HG02943 (cell line): ENCODE data around the gene PBX4.
"Not testable (repeated sequence)": the region's sequence is repeated elsewhere in the genome, so short reads cannot be mapped to it uniquely, and the experiment has no call there.

Experiments used
- ATAC-seq: cut with Tn5 transposase; IDR thresholded peaks from one replicate; pipeline ENCODE4 v1.9.1; 2021; ENCODE audit warnings: mild to moderate bottlenecking, low read depth, moderate library complexity; ENCODE audit not compliant: unreplicated experiment

The PBX4 gene

DNA sequence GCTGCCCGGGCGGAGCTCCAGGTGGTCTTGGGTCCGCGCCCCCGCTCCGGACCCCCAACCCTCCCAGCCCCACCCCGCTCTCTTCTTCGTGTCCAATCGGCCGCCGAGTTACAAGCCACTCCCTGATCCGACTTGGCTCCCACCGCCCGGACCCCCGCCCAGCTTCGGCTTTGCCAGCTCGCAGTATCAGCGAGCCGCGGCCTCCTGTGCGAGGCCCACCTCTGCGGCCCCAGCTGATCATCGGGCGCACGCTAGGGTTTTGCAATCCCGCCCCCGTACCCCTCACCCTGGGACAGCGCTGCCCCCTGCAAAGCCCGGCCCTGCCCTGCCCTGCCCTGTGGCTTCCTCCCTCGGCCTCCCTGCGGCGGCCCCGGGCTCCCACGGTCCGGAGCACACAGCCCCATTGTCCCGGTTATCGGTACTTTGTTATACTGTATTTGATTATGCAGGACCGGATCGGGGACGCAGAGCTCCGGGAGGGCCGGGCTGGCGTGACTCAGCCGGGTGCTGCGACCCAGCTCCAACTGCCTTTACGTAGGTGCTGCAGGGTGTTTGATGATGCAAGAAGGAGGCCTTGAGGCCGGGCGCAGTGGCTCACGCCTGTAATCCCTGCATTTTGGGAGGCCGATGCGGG, 10.1 kb upstream of the PBX4 start:
- no peak for ATAC-seq

DNA sequence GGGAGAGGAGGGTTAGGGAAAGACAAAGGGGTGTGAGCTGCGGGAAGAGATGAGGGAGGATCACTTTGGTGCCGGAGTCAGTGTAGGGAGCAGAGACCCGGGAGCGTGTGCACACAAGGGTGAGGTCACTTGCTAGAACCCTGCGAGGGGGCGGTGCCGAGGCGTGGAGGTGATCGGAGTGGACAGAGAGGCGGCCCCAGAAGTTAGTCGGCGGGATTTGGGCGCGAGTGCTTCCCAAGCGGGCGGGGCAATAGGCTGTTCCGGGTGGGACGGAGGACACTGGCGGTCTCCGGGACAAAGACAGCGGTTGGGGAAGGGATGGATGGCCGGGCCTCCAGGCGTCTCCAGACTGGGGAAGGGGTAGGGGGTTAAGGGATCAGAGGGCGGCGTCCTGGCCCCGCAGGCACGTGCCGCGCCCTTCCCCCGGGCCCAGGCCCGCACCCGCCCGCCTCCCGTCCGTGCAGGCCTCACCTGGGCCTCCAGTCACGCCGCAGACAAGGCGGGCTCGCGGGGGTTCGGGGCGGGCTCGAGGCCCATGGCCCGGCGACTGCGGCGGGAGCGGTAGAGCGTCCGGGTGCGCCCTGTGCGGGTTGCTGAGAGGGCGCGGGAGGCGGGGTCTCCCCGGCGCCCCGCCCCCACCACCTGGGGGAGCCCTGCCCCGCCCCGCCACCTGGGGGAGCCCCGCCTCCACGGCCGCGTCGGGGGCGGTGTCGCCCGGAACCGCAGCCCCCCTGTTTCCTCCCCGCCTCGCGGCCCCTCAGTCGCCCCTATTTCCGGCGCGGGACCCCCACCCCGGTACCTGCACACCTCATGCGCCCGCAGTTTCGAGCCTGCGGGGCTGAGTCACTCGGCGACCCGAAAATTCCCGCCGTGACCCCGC, 9.4 kb upstream of the PBX4 start, which contains the start of gene LPAR2:
Gene LPAR2 (minus strand): TSS at position 600 of the 880 bp plus-strand sequence. CDS start 945 bp downstream, outside the sequence.
- ATAC-seq: no peak

DNA sequence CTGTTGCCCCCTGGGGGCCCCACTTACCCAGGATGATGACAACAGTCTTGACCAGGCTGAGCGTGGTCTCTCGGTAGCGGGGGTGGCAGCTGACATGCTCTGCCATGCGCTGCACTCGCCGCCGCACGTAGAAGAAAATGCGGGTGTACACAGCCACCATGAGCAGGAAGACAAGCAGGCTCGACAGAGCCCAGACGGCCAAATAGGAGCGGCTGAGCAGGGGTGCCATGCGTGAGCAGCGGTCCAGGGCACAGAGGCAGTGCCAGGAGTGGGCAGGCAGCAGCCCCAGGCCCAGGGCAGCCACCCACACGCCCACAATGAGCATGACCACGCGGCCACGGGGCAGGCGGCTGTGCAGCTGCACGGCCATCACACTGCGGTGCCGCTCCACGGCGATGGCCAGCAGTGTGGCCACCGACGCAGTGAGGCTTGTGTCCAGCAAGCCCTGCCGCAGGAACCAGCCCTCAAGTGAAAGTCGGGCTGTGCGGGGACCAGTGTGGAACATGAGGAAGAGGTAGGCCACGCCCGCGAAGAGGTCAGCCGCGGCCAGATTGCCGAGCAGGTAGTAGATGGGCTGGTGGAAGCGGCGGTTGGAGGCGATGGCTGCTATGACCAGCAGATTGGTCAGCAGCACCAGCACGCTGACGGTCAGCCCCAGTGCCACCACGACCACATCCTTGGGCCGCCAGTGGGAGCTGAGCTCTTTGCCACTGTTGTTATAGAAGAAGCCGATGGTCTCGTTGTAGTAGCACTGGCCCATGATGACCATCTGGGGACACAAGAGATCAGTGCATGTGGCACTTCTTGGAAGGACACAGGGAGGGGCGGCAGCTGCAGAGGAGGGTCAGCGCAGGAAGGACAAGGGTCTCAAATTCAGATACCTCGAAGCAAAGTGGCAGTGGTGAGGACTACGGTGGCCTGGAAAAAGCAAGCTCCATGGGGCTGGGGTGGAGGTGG, 8.3 kb upstream of the PBX4 start:
- no peak for ATAC-seq

DNA sequence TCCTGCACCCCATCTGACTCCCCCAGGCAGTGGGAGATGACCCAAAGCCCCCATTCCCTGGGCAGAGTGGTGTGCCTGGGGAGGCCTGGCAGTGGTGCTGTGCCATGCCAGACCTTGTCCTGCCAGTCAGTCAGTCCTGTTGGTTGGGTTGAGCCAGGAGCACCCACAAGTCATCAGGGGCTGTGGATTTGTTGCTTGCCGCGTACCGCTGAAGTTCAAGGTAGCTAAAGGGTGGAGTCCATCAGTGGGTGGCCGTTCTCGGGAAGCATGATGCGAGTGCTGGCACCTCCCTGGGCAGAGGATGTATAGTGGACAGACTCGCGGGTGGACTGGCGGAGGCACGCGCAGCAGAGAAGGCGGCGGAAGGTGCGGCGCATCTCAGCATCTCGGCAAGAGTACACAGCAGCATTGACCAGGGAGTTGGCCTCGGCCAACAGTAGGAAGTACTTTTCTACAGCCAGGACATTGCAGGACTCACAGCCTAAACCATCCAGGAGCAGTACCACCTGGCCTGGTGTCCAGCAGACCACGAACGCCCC, 5.6 kb upstream of the PBX4 start:
- ATAC-seq: no peak

DNA sequence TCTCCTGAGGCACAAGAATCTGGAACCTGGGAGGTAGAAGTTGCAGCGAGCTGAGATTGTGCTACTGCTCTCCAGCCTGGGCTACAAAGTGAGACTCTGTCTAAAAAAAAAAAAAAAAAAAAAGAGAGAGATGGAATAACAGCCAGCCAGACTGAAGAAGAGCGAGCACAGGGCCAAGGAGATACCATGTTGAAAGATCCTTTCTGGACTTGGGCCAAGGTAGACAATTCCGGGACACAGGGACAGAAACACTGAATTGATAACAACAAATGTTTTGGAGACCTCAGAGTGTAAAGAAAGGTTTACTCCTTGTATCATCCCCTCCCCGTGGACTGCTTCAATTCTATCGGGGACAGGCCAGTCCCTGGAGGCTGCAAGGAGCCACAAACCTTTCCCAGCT, 4.9 kb upstream of the PBX4 start:
- no peak for ATAC-seq

DNA sequence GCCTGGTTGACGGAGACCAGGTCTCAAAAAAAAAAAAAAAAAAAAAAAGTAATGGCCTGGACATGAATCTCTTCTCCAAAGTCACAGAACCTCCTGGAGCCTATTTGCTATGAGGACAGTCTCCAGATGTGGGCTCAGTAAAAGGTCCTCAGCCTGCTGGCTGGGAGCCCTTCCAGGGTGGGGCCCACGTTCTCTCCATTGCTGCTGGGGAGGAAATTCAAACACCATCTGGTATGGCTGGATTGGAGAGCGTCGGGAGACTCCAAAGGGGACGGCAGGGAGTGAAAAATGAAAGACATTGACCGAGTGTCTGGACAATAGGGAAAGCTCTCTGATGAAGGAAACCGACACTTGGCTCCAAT, 1.3 kb upstream of the PBX4 start:
- ATAC-seq: no peak

DNA sequence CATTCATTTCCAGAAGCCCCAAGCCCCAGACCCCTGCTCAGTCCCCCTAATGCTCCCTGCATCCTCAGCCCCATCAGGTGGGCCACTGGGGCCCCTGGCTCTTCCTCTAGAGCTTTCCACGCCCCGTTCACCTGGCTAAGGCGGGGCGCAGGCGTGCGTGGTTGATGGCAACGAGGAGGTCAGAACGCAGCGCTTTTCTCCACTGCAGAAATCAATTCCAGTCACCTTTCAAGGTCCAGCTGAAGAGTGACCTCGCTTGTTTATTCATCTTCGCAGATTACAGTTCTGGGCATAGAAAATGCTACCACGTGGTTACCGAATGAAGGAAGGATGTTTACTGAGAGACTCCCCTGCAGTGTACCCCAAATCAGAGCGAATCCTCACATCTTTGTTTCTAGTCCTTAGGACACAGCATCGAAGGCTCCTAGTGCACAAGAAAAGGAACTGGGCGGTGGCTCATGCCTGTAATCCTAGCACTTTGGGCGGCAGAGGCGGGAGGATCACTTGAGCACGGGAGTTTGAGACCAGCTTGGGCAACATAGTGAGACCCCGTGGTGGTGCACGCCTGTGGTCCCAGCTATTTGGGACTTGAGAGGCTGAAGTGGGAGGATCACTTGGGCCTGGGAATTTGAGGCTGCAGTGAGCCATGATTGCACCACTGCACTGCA, 828 bp upstream of the PBX4 start:
- no peak for ATAC-seq

DNA sequence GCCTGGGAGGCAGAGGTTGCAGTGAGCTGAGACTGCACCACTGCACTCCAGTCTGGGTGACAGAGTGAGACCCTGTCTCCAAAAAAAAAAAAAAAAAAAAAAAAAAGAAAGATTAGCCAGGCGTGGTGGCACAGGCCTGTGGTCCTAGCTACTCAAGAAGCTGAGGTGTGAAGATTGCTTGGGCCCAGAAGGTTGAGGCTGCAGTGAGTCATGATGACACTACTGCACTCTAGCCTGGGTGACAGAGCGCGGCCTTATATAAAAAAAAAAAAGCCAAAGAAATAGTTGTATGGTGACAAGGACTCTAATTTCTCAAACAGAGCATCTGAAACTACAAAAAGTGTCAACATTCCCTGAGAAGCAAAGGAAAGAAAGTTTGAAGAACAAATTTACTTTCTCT, 3.4 kb downstream of the PBX4 start:
- ATAC-seq: no peak

DNA sequence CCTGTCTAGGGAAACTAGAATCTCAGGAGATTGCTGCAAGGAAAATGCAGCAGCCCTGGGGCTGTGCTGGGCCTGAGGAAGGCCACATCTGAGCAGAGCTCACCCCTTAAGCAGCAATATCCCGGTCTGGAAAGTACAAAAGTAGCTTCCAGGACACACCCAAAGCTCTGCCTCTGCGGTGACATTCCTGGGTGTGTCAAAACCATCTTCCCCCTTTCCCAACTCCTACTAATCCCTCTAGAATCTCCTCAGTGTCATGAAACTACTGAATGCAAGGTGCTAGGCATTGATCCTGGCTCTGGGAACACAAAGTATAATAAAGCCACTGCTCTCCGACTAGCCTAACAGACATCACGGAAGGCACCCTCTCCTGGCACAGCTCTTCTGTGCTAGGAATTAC, 5.0 kb downstream of the PBX4 start:
- ATAC-seq: no peak

DNA sequence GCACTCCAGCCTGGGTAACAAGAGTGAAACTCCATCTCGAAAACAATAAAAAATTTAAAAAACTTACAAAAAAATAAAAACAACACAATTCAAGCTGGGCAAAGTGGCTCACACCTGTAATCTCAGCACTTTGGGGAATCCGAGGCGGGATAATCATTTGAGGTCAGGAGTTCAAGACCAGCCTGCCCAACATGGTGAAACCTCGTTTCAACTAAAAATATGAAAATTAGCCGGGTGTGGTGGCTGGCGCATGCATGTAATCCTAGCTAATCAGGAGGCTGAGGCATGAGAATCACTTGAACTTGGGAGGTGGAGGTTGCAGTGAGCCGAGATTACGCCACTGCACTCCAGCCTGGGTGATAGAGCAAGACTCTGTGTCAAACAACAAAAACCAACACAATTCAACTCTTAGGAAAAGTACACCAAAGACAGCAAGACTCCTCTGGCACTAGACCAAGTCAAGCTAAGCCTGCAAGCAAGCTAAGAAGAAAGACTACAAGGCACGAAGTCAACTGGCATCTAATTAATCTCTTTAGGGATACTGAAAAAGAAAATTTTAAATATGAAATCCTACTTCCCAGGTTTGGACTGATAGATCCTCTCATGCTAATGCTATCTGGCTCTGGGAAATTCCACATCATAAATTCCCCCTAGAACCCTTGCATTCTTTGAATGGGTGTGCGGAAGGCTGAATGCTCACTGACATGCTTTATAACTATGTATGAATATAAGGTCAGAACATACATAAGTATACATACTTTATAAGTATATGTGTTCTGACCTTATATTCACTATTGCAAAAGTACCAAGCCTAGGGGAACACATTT, 7.9 kb downstream of the PBX4 start:
- ATAC-seq: no peak

DNA sequence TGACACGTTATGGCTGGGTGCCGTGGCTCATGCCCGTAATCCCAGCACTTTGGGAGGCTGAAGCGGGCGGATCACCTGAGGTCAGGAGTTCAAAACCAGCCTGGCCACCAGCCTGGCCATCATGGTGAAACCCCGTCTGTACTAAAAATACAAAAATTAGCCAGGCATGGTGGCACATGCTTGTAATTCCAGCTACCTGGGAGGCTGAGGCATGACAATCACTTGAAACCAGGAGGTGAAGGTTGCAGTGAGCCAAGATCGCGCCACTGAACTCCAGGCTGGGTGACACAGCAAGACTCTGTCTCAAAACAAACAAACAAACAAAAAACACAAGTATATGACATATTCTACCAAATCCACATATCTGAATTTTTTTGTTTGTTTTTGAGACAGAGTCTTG, 11.8 kb downstream of the PBX4 start:
- not testable (repeated sequence) for ATAC-seq

DNA sequence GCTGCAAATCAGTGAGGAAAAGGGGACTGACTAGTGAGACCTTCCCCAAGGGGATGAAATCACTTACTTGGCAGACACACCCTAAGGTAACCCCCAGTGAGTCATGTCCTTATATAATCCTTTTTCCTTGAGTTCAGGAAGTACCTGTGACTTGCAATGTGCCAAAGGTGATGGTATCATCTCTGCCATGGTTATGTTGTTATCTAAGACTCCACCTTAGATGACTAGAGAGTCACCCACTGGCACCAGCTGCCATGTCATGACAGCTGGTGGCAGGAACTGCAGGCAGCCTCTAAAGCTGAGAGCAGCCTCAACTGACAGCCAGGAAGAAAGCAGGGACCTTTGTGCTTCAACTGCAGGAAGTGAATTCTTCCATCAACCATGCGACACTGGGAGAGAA, 12.5 kb downstream of the PBX4 start:
- ATAC-seq: no peak

DNA sequence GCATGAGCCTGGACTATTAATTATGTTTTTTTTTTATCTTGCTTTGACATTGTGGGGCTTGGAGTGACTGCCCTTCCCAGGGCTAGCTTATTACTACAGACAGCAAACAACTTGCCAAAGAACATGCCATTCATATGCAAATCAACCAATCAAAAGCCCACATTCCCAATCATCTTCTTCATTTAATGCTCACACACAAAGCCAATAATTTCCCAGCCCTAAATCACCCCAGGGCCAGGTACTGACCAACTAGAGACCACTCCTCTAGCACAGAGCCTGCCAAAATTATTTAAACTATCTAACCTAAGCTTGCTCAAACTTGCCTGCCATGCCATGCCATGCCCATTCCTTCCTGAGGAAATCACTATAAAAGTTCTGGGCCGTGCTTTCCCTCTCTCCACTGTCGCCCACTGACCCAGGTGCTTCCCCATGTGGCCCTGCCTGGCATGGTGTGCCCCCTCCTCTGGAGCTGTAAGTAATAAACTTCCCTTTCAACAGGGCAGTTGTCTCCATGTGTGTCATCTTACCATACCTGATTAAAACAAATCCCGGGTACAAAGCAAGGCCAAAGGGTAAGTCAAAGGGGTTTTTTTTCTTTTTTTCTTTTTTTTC, 15.7 kb downstream of the PBX4 start:
- ATAC-seq: no peak

DNA sequence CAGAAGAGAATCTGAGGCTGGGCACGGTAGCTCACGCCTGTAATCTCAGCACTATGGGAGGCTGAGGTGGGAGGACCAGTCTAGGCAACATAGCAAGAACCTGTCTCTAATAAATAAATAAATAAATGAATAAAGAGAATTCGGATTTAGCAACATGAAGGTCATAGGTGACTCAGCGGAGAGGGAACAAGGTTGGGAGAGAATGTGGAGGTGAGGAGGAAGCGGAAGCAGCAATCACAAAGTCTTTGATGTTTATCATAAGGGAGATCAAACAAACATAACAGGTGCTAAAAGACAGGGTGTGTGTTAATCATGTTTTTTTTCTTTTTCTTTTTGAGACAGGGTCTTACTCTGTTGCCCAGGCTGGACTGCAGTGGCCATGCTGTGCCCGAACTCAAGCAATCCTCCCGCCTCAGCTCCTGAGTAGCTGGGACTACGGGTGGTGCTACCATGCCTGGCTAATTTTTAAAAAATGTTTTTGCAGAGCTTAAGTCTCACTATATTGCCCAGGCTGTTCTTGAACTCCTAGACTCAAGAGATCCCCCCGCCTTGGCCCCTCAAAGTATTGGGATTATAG, 16.3 kb downstream of the PBX4 start:
- ATAC-seq: no peak

DNA sequence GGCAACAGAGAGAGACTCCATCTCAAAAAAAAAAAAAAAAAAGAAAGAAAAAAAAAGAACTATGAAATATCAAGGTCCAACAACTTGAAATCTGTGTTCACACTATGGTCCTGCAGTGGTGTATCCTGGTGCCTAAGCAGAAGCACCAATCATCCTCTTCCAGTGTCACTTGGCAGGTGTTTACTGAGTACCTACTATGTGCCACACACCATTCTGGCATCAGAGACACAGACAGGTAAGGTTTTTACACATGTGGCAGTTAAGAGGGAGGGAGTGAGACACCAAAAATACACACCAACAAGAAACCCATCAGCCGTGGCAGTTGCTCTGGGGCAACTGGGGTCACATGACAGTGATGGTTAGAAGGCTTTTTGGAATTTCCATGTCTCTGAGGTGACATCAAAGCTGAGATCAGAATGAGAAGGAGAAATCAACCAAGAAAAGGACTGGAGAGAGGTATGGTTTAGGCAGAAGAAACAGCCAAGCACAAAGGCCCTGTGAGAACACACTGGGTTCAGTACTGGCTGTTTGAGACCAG, 17.6 kb downstream of the PBX4 start:
- ATAC-seq: no peak

DNA sequence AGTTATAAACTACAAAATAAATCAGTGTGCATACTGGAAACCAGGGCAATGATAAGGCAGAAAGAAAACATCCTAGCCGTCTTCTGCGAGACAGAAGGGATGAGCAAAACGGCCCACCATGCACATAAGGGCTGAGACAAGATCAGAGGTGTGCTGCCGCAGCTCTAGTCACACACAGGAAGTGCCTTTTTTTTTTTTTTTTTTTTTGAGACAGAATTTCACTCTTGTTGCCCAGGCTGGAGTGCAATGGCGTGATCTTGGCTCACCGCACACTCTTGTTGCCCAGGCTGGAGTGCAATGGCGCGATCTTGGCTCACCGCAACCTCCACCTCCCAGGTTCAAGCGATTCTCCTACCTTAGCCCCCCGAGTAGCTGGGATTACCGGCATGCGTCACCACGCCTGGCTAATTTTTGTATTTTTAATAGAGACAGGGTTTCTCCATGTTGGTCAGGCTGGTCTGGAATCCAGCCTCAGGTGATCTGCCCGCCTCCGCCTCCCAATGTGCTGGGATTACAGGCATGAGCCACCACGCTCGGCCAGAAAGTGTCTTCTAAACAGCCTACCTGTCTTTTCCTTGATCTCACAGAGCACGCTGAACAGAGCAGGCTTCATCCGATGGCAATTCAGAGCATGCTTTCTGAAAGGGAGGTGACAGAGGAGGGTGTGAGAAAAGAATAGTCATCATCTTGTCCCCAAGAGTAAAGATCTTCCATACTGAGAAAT, 19.6 kb downstream of the PBX4 start:
- not testable (repeated sequence) for ATAC-seq

DNA sequence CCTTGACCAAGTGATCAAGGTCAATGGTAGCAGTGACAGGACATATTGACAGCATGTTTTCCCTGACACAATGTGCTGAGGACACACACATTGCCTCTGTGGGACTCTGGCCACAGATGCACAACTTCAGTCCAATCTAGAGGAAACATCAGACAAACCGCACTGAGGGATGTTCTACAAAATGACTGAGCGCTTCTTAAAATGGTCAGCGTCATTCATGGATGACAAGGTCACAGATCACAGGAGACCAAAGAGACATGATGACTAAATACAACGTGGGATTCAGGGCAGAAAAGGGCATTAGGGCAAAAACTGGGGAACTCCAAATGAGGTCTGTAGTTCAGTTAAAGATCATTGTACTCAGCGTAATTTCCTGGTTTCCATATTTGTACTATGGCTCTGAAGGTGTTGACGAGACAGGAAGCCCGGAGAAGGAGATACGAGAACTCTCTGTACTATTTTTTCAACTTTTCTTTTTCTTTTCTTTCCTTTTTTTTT, 20.6 kb downstream of the PBX4 start:
- ATAC-seq: no peak
